PC-3 (cell line): ENCODE data around the gene SAP130.

Experiments used
- CTCF ChIP-seq: fragments of 300-600 bp; sonication (generic); conservative IDR thresholded peaks from 2 replicates; pipeline ENCODE4 v1.5.1; 2017; ENCODE audit warnings: antibody characterized with exemption, low read depth, mild to moderate bottlenecking, low read length
- EZH2 ChIP-seq: fragments of 300-600 bp; sonication (generic); IDR thresholded peaks from one replicate; pipeline ENCODE4 v1.6.1; 2017; ENCODE audit warnings: antibody characterized with exemption, mild to moderate bottlenecking, low read length; ENCODE audit not compliant: unreplicated experiment
- EZH2phosphoT487 ChIP-seq: fragments of 300-600 bp; sonication (generic); IDR thresholded peaks from 2 replicates; pipeline ENCODE4 v1.6.1; 2018; ENCODE audit warnings: mild to moderate bottlenecking, antibody characterized with exemption, low read length, borderline replicate concordance

GRCh38 chr2:128027801-128028667, at the start of gene SAP130:
- TF ChIP-seq CTCF (no peak), EZH2phosphoT487 (no peak), EZH2 (no peak)
